ENCODE measurements around the gene NELFB.

The NELFB gene

DNA sequence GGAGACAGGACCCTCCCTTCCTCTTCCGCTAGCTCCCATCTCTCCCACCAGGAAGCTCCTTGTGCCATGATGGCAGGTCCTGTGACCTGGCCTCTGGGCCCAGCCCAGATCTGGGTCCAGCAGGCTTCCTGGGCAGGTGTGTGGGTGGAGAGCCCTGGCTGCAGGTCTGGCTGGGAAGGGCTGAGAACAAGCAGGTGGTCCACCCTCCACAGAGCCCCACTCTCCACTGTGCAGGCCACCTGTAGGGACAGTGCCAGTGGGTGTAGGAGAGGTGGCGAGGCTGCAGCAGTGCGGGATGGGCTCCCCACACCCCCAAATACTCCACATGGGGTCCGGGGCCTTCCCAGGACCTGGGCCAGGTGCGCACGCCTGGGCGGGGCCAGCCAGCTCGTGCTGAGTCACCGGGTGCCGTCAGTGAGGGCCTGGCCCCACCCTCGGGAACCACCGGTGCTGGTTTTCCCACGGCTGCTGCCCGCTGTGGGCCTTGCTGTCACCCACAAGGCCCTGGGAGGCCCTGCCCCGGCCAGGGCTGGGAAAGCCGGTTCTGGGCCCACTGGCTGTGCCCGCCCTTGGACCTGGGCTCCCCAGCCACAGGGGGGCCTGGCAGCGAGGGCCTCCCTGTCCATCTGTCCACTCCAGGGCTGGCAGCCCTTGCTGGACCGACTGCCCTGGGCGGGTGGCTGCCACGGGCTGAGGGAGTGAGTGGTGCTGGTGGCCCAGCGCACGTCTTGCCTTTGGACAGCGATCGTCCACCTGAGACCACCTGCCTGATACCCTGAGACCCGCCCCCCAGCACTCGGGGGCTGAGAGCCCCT, 56.3 kb downstream of the NELFB start:
- in situ Hi-C loops (cut with MboI; ENCODE audit: low sequenced_read_pairs): no loop called here

DNA sequence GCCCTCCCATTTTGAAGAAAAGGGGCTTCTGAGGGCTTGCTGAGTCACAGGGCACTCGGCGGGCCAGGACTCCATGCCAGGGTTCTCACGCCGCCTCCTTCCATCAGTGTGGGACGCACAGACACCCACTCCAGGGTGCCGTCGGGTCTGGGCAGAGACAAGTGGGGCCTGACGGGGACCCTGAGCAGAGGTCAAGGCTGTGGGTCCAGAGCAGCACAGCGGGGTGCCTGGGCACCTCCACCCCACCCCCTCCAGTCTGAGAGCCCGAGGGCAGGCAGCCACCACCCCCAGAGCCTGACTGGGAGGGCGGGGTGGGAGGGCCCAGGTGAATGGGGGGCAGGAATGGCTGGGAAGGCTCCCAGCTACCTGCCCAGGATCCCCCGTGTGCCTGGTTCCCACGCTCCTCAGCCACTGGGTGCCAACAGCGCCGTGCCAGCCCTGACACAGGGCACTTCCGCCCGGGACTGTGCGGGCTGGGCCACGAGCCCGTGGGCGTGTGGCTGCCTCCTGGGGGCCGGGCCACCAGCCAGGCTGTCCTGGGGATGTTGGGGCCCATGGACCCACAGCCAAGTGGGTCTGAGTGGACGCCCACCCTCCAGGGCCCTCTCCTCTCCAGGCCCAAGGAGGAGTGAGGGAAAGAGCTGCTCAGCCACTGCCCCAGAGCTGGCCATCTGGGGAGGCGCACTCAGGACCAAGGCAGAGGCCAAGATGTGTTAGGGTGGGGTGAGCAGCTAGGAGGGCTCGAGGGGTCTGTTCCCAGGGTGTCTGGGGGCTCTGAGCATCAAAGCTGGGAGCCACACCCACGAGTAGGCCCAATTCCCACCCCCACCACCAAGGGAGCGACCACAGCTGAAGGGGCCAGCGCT, 57.1 kb downstream of the NELFB start:
- in situ Hi-C loops (cut with MboI; ENCODE audit: low sequenced_read_pairs): no loop called here

DNA sequence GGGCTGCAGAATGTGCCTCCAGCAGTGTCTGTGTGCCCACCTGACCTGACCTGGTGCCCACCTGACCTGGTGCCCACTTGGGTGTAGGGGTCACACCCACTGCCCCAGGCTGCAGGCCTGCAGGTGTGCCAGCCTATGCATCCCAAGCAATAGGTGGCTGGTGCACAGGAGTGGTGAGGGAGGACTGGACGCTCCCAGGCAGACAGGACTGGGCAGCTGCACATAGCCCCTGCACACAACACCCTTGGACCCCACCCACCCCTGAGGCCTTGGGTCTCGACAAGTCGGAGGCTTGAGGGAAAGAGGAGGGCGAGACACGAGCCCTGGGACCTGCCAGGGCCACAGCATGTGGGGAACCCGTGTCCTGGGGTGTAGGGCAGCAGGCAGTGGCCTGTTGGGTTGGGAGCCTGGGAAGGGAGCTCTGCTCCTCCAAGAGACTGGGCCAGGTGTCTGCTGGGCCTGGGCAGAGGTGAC, 57.8 kb downstream of the NELFB start:
- in situ Hi-C loops (cut with MboI; ENCODE audit: low sequenced_read_pairs): no loop called here

DNA sequence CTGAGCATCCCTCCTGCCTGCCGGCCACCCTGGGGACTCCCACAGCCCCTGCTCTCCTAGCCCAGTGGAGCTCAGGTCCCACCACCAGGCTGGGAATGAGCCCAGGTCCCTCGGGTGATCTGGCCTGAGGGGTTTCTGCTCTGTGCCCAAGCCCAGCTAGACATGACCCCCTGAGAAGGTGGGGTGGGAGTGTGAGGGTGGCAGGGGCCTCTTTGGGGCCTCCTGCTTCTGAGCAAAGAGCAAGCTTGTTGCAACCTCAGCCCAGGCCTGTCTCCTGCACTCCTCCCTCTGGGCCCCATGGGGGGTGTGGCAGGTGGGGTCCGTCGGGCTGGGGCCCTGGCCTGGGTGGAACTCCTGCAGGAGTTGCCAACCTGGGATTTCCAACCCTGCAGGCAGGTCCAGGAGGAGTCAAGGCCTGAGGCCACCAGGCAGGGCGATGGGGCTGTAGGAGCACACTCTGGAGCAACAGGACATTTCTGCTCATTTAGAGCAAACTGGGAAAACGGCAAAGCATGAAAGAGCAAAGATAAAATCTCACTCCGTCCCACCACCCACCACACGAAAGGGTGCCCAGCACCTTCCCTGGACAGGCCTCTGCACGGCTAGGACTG, 58.3 kb downstream of the NELFB start:
- in situ Hi-C loops (cut with MboI; ENCODE audit: low sequenced_read_pairs): no loop called here

DNA sequence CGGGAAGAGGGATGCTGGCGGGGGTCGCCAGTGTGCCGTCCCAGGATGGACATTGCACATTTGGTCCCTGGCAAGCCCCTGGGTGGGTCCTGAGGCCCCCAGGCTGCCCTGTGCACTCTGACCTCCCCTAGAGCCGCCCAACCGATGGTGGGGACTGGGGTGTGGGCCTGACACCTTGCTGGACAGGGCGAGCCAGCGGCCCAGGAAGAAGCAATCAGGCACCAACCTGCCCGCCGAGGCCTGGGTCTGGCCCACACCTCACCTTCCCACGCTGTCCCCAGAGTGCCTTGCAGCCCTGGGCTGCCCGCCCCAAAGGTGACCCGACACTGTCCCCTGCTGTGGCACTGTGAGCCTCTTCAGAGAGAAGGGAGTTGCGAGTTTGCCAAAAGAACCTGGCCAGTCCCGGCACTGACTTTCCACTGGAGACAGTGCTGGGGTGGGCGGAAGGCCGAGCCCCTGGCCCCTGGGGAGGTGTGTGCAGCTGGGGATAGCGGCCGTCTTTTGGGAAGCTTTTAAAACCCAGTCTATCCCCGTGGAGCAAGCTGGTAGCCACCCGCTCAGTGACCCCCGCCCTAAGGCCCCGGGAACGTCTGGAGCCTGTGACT, 58.9 kb downstream of the NELFB start:
- in situ Hi-C loops (cut with MboI; ENCODE audit: low sequenced_read_pairs): no loop called here

DNA sequence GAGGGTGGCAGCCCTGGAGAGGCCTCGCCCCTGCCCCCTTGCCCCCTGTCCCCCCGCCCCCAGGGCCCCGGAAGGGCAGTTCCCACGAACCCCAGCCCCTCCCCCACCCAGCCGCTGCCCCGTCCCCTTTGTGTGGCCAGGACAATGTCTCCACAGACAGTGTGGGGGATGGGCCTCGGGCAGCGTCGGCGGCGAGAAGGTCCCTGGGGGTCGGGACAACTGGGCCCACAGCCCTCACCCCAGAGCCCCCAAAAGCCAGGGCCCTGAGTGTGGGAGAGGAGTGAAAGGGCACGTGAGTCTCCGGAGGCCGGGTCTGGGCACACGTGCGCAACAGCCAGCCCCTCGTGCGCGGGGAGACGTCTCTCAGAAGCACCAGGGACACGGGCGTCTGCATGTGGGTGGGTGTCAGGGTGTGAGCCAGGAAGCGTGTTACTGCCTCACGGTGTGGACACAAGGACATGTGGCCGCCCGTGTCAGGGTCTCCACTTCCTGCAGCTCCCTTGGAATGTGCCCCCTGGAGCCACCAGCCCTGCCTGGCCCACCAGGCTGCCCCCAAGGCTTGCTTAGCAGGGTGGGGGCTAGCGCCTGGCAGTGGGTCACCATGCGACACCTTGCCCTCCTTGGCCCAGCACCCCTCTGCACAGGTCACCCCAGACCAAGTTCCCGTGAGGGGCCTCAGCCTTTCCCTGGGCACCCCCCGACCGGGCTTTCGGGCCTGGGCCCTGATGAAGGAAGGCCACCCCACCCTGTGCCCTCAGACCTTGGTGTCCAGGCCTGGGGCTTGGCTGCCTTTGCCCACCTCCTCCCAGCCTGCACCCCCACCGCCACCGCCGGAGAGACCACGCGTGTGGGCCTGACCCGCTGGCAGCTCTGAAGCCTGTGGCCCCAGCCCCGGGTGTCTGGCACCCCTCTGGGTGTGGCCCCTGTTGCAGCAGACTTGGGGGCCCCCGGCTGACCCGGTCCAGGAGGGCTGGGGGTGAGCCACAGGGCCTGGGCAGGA, 59.7 kb downstream of the NELFB start:
- in situ Hi-C loops (cut with MboI; ENCODE audit: low sequenced_read_pairs): no loop called here

DNA sequence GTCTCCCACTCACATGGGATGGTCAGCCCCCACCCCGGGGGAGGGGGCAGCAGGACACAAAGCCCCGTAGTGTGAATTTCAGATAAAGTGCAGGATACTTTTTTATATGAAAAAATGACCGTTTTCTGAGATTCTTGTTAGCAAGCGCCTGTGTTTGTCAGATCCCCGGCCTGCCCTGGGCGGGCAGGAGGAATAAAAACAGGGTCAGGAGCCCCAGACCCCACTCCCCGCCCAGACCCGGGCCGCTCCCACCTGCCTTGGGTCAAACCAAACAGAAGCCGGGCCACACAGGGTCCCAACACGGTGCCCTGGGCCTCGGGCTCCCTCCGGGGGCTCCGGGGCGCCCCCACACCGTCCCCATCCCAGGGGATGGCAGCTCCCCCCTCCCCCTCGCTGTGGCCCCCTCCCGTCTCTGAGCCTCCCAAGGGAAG, 60.5 kb downstream of the NELFB start:
- in situ Hi-C loops (cut with MboI; ENCODE audit: low sequenced_read_pairs): no loop called here

DNA sequence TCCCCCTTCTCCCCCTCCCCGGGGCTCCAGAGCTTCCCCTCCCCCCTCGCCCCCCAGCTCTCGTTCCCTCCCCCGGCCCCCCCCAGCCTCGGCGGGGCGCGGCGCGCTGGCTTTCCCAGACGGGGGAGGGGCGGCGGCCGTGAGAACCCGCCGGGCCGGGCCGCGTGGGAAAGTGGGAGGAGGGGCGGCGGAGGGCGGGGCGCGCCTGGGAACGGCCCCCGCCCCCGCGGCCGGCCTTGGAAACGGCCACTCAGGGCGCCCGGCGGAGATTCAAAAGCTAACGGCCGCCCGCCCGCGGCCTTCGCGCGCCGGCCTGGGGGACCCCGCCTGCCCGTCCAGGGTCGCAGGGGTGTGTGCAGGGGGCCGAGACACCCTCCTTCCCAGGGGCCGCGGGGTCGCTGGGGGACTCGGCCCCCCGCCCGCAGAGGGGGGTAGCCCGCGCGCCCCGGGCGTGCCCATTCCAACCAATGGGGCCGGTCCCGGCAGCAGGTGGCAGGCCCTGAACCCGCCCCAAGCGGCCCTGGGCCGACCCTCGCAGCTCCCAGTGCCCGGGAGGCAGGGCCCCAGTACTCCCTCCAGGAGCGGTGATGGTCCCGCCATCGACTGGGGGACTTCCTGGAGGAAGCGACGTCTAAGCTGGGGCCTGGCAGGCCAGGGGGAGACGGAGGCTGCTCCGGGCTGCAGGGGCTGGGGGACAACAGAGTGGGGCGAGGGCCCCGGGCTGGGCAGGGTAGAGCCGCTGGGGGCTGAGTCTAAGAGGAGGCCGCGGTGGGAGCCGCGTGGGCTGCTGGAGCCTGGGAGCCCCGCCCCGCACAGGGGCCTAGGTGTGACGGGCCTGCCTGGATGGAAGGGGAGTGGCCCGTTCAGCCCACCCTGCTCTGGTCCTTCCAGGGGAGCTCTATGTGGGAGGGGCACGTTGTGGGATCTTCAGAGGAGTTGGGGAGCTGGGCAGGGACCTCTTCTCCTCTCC, 61.2 kb downstream of the NELFB start:
- in situ Hi-C loops (cut with MboI; ENCODE audit: low sequenced_read_pairs): no loop called here

DNA sequence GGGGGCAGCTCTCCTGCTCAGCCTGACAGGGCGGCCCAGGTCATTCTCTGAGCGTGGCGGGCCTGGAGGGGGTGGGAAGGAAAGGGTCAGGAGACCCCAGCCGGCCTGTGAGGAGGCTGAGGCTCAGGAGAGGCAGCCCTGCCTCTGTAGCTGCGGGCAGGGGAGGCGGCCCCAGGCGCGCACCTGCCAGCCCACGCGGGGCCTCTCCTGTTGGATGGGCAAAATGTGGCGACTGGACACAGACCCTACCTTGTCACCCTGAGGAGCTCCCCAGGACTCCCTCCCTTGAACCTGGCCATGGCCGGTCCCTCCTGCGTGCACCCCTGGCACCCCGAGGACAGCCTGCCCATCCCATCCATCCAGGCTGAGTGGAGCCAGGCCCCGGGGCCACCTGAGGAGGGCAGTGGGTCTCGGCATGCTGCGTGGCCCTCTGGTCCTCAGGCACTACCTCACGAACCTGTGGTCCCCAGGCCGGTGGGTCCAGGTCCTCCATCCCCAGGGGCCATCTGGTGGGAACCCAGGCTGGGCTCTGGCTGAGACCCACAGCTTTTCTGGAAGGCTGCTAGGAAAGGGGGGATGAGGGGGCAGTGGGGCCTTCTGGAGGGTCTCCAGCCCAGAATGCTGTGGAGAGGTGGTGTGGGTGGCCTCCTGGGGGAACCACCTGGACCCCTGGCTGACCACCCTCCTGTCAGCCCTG, 62.0 kb downstream of the NELFB start:
- in situ Hi-C loops (cut with MboI; ENCODE audit: low sequenced_read_pairs): no loop called here

DNA sequence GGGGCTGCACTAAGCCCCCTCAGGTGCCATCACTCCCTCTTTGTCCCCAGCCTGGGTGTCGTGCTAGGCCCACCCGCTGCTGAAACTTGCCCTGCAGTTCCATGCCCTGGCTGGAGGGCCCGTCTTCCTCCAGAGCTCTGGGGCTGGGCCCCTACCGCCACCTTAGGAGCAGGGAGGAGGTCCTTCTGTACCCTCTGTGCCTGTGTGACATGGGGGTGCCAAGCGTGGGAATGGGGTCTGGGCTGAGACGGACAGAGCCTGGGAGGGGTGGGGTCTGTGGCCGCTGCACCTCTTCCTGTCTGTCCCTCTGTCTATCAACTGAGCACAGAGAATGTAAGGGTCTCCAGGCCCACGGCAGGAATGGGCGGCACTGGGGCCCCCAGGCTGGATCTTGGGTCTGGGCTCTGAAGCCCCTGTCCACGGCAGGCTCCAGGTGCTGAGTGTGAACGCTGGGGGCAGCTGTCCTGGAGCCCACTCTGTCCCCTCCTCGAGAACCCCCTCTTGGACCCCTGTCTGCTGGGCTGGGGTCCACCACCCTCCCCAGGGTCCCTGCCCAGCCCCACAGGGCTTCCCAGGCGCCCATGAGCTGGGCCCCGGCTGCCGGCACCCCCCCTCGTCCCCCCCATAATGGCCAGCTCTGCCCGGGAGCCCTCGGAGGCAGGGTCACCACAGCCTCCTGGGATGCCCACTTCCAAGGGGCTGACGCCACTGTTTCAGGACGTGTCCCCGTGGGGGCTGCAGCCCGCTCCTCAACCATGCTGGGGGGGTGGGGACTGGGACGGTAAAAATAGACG, 62.8 kb downstream of the NELFB start:
- in situ Hi-C loops (cut with MboI; ENCODE audit: low sequenced_read_pairs): no loop called here

DNA sequence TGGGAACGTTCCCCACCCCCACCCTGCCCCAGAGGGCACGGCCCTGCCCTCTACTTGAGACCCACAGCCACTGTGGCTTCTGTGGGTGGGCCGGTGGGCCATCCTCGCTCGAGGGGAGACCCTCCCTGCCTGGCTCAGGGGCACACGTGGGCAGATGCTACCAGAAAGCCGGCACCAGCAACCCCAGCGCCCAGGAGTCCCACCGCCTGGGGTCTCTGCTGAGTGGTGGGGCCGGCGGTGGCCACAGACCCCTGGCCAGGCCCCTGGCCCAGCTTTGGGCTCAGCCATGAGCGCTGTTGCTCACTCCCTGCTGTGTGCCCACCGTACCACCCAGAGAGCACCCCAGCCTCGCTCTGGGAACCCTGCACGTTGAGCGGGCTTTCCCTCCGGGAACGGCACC, 63.5 kb downstream of the NELFB start:
- in situ Hi-C loops (cut with MboI; ENCODE audit: low sequenced_read_pairs): no loop called here

DNA sequence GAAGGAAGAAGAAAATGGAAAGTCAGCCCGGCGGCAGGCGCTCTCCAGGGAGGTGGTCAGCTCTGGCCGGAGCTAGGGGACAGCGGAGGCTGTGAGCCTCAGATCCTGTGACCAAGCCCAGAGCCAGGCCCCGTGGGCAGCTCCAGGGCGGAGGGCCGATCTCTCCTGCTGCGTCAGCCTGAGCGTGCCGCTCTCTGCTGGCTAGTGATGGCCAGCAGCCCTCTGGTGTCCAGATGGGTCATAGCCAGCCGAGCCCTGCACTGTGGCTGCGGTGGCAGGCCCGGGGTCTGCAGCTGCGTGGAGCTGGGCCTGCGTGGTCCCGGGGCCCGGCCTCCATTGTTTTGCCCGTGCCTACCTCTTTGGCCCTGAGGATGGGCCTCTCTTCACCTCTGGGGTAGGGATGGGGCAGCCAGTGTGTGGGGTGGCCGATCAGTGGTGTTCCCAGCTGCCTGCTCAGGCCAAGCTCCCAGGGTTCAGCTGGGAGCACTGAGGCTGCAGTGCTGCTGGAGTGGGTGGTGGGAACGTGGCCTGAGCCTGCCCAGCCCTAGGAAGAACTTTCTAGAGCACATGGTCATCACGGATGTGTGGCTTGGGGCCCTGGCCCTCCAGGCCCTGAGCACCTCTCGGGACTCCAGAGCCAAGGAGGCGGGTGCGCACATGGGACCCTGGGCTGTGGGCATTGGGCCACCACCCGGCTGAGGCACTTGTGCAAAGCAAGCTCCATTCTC, 64.0 kb downstream of the NELFB start:
- in situ Hi-C loops (cut with MboI; ENCODE audit: low sequenced_read_pairs): no loop called here

DNA sequence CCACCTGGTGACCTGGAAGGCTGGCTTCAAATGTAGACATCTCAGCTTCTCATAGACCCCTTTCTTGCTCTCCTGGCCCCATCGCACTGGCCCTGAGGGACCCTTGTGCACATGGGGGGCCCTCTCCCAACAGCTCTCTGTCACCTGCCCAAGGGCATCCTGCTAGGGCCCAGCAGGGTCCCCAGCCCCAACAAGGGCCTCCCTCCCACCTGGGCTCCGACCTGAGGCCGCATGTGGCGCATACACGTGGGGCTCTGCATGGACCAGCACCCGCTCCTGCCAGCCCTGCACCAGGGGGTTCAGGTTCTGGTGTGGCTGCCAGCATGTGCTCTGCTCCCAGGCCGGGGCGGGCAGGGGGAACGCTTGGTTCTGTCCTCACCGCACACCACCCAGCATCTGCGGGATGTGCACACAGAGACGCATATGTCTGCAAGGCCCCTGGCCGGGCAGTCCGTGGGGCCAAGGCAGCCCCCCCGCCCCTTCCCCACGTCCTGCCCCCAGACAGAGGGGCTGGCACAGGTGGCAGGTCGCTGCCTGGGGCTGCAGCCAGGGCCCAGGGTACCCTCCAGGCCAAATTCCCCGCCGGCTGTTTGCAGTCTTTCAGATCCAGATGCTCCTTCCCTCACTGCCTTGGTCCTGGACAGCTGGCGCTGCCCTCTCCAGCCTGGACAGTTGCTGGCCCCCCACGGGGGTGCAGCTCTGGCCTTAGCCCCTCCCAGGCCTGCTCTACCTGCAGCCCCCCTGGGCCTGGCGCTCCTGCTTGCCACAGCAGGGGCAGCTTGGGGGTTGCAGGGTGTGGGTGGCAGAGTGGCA, 64.8 kb downstream of the NELFB start:
- in situ Hi-C loops (cut with MboI; ENCODE audit: low sequenced_read_pairs): no loop called here

DNA sequence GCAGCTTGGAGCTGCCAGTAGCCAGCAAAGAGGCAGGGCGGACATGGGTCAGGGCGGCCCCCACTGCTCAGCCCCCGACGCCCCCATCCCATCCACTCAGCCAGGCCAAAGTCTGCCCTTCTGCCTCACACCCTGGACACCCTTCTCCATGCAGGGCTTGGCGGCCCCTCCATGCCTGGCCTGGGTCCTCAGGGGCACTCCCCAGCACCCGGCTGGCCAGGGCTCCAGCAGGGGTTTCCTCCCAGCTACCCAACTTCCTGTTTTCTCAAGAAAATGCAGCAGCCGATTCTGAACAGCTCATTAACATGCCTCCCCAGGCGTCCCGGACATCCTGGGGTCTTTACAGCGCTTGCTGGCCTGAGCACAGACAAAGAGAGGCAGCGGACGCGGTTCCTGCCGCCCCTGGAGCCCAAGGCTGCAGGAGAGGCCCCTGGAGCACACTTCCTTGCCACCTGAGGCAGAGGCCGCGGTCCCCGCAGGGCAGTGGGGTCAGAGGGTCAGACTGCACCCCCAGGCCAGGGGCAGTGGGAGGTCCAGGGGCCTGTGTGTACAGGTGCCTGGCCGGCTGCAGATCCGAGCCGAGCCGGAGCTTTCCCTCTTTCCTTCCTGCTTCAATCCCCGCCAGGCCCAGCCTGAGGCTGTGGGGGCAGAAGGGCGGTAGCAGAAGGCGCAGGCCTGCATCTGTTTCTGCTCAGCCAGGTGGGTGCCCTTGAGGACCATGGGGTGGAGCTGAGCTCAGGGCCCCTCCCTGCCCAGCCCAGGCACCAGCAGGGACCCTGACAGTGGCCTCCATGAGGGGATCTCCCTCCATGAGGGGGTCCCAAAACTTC, 65.6 kb downstream of the NELFB start:
- in situ Hi-C loops (cut with MboI; ENCODE audit: low sequenced_read_pairs): no loop called here

Measured in HL-60/S4 (cell line).